Measurements from ENCODE around the gene HCN2. TPM values are rescaled to one million over a fixed set of nuclear protein-coding genes. Genes with fewer than 3 reads are reported as not detected.
"Not testable (repeated sequence)": the region's sequence is repeated elsewhere in the genome, so short reads cannot be mapped to it uniquely, and the experiment has no call there.

The HCN2 gene
- total and polyA plus RNA-seq, 10 of the 15 experiments (the other 5 are each of a cell fraction or from before 2014, with no cell fraction given) = 0.01 to 0.54 (median 0.08) TPM; not detected in 4

- no peak for TF ChIP-seq NFXL1 (IDR thresholded peaks at IDR 0.05; ENCODE audit: borderline replicate concordance)
- TF ChIP-seq RFX5 (IDR thresholded peaks at IDR 0.05; ENCODE audit: low read depth, low read length) = no peak
- no peak for TF ChIP-seq ETV6 (conservative IDR thresholded peaks at IDR 0.05 in 1 of 2, IDR thresholded peaks at IDR 0.05 in 1 of 2; ENCODE audit: borderline replicate concordance in 1 of 2, low read depth in 1 of 2)
These were observed 35.6 kb downstream of the HCN2 start (continued) for GRCh38 chr19:625257-625656.

GRCh38 chr19:626566-626965 lies 36.9 kb downstream of the HCN2 start:
- FAIRE-seq; RAD21 ChIA-PET (ENCODE audit: unreplicated experiment); CTCF ChIA-PET; H3K4me1 ChIP-seq (ENCODE audit: control insufficient read depth, insufficient read depth, low read length); H3K27ac ChIP-seq (ENCODE audit: control insufficient read depth, insufficient read depth); H3K79me2 ChIP-seq (ENCODE audit: control insufficient read depth, insufficient read depth, low read length); intact Hi-C loops (cut with micrococcal nuclease; ENCODE audit: unreplicated experiment); ATAC-seq; H3K9me3 ChIP-seq (replicated peaks; ENCODE audit: control insufficient read depth, insufficient read depth, low read length); SMC1A ChIA-PET (ENCODE audit: uncharacterized antibody, unreplicated experiment); H3K4me2 ChIP-seq (ENCODE audit: control insufficient read depth, insufficient read depth); DNase-seq (ENCODE audit: low read depth, low spot score); H3K27me3 ChIP-seq (replicated peaks in 1 of 2; ENCODE audit: control insufficient read depth in 2 of 2, insufficient read depth in 2 of 2, low read length in 1 of 2); H3K9ac ChIP-seq (ENCODE audit: control insufficient read depth, insufficient read depth, low read length); H3K36me3 ChIP-seq (ENCODE audit: control insufficient read depth in 2 of 2, insufficient read depth in 2 of 2, low read length in 1 of 2); in situ Hi-C loops (cut with MboI); BruUV-seq (replicated peaks); H4K20me1 ChIP-seq (ENCODE audit: control insufficient read depth, insufficient read depth); H3K4me3 ChIP-seq; H2AFZ ChIP-seq (ENCODE audit: control insufficient read depth, low read depth, low read length): not testable (repeated sequence)
- POLR2A ChIA-PET = interaction anchor here (0.7 to 0.8 kb wide), 2 partner anchors 15 to 115 kb away, joined by 3 read pairs; no protein-coding TSS in a partner anchor
- 98% methylated on average over 6 of the region's 7 CpGs for WGBS (ENCODE audit: insufficient coverage, insufficient replicate concordance, low lambda C conversion rate, missing lambda C conversion rate)

- ChIA-PET SMC1A (ENCODE audit: uncharacterized antibody, unreplicated experiment) (no interaction called here), RAD21 (ENCODE audit: unreplicated experiment) (no interaction called here), POLR2A (interaction anchor here (0.6 kb wide), 1 partner anchor 53 kb away, joined by 5 read pairs; no protein-coding TSS in a partner anchor), CTCF (no interaction called here)
- Histone ChIP-seq H3K9me3 (replicated peaks; ENCODE audit: control insufficient read depth, insufficient read depth, low read length) (no peaks in the 10 kb centered on the region), H4K20me1 (ENCODE audit: control insufficient read depth, insufficient read depth) (no peaks in the 10 kb centered on the region), H3K4me1 (ENCODE audit: control insufficient read depth, insufficient read depth, low read length) (peaks cover 7% of the 10 kb centered on the region; the same call in 1 of the 2 replicates), H3K27me3 (replicated peaks in 1 of 2; ENCODE audit: control insufficient read depth in 2 of 2, insufficient read depth in 2 of 2, low read length in 1 of 2) (no peaks in the 10 kb centered on the region), H3K4me2 (ENCODE audit: control insufficient read depth, insufficient read depth) (no peak overlapping the region), H3K9ac (ENCODE audit: control insufficient read depth, insufficient read depth, low read length) (no peak overlapping the region), H3K4me3 (no peak overlapping the region), H2AFZ (ENCODE audit: control insufficient read depth, low read depth, low read length) (no peak overlapping the region), H3K27ac (ENCODE audit: control insufficient read depth, insufficient read depth) (no peak overlapping the region), H3K79me2 (ENCODE audit: control insufficient read depth, insufficient read depth, low read length) (peaks cover 11% of the 10 kb centered on the region), H3K36me3 (ENCODE audit: control insufficient read depth in 2 of 2, insufficient read depth in 2 of 2, low read length in 1 of 2) (peaks cover 0 to 4% of the 10 kb centered on the region in 2 experiments; a peak in 3 of 4 replicates)
- in situ Hi-C loops (cut with MboI) (no loop called here), intact Hi-C loops (cut with micrococcal nuclease; ENCODE audit: unreplicated experiment) (no loop called here)
- no peak for TF ChIP-seq ZNF622 (IDR thresholded peaks at IDR 0.05)
- TF ChIP-seq, protein P1, sequence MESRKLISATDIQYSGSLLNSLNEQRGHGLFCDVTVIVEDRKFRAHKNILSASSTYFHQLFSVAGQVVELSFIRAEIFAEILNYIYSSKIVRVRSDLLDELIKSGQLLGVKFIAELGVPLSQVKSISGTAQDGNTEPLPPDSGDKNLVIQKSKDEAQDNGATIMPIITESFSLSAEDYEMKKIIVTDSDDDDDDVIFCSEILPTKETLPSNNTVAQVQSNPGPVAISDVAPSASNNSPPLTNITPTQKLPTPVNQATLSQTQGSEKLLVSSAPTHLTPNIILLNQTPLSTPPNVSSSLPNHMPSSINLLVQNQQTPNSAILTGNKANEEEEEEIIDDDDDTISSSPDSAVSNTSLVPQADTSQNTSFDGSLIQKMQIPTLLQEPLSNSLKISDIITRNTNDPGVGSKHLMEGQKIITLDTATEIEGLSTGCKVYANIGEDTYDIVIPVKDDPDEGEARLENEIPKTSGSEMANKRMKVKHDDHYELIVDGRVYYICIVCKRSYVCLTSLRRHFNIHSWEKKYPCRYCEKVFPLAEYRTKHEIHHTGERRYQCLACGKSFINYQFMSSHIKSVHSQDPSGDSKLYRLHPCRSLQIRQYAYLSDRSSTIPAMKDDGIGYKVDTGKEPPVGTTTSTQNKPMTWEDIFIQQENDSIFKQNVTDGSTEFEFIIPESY (IDR thresholded peaks at IDR 0.05) = peak; percentile 97
- TF ChIP-seq CTCF (IDR thresholded peaks at IDR 0.05 in 2 of 3, conservative IDR thresholded peaks at IDR 0.05 in 1 of 3; ENCODE audit: control insufficient read depth in 2 of 3, extremely low read depth in 1 of 3, insufficient read depth in 1 of 3, low read depth in 3 of 3, low read length in 3 of 3) = peak; percentile 4 to 24 (median 14); a peak in 1 of 6 replicates
- no TSS peak for BruUV-seq (replicated peaks)
- 93% methylated on average over 19 of the region's 19 CpGs for WGBS (ENCODE audit: insufficient coverage, insufficient replicate concordance, low lambda C conversion rate, missing lambda C conversion rate)
- ATAC-seq (no peak), FAIRE-seq (no peak), DNase-seq (ENCODE audit: low read depth, low spot score) (no peak)
These were observed 38.5 kb downstream of the HCN2 start for GRCh38 chr19:628168-628567.
